DMS53 treated with DMSO at 0.1 percent for 48 hours (cell line): ENCODE measurements around the gene UBN1.

ENCODE experiments used
- DNase-seq: peaks from one replicate; lab custom pipeline; 2025; ENCODE audit not compliant: unreplicated experiment; lab: John Stamatoyannopoulos, UW

UBN1 gene

DNA sequence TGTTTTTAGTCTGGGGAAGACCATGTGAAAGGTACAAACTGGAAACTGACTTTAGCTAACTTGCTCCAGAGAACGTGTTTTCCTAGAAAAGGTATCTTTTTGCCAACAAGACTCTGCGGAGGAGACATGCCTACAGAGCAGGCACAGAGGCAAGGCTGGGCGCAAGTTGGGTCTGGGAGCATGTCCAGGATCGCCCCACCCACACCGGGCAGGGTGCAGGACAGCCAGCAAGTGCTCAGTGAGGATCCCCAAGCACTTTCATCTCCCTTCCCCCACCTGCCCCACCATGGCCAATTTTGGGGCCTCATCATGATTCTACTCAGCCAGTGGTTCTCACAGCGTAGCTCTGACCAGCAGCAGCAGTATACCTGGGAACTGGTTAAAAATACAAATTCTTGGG is 26.6 kb upstream of the UBN1 start:
- DNase-seq: no peak

DNA sequence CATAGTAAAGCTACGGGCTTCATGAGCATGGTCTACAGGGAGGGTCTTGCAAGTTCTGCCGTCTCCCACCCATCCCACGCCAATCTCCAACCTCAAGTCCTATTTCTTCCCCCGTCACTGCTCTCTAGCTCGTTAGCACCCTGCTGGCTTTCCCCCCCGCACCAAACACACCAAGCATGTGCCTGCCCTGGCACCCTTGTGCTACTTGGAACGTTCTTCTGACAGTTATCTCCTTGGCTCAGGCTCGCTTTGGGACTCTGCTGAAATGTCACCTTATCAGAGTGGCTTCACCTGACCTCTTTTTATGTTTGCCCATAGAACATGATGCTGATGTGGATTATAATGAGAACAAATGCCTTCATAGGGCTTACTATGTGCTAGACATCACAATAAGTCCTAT is 22.1 kb upstream of the UBN1 start:
- DNase-seq: no peak

DNA sequence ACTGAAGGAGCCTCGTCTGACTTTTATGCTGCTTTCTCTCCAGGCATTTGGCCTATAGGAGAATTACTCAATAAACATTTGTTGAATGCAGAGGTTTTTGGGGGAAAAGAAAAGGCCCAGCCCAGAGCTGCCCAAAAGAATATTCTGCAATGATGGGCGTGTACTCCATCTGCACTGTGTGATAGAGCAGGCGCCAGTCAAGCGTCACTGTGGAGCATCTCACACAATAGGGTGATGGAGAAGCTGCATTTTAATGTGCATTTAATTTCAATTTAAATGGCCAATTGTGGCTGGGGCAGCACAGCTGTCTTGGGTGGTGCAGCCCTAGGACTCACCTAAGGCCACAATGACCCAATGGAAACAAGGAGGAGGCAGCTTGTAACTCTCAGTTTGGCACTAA is 20.8 kb upstream of the UBN1 start:
- no peak for DNase-seq

DNA sequence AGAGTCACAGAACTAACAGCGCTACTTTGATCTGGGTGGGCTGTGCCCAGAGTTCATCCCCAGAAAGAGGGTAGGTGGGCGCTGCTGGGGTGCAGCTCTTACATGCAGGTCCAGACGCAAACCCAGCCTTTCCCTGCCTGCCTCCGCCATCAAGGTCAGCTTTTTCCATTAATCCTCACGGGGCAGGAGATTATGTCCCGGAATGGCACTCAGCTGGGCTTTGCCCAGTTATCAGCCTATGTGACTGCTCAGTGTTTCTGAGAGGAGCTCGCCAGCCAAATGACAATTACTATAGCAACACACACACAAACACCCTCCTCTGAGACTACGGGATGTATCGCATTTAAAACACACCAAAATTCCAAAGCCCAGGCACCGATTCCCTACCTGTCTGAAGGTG is 20.3 kb upstream of the UBN1 start:
- DNase-seq: no peak

DNA sequence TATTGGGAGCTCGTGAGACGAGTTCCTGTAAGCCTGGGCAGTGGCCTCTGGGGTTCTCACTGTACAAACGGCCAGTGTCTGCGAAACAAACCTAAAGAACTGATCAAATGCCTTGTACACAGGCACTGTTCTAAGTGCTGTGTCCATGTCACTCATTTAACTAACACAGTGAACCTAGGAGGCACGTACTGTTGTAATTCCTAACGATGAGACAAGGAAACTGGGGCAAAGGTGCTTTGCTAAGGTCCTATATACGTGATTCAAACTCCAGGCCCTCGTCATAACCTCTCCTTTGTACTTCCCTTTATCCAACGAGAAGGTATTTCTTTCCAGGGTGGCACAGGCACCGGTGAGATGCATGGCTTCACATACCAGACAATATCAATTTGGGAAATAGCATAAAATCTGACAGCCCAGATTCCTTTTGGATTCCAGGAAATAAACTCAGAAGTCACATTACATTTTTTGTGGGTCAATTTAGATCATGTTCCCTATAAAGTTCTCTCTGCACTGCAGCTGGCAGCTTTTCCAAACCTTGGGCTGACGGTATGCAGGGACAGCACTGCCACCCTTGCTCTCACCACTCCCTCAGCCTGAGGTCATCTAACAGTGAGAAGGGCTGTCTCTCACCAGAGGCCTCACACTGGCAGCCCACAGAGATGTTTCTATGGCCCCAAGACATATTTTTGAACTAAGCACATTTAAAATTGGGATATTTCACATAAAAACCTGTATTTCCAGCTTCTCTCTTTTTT is 18.5 kb upstream of the UBN1 start:
- DNase-seq: no peak

DNA sequence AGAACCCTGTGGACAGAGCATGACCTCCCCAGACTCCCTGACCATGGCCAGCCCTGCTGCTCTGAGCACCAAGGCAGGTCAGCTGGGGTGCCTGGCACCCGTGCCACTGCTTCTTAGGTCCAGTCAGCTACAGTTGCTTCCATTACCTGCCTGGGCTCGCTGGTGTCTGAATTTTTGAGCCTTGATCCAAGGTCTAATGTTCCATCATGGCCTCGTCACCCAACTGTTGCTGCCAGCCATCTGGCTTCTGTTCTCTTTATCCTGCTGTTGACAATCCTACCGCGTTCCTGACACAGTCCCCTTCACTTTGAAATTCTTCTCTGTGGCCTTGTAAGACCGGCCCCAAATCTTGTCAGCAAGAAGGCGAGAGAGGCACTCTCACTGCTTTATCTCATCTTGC is 16.9 kb upstream of the UBN1 start:
- DNase-seq: no peak

DNA sequence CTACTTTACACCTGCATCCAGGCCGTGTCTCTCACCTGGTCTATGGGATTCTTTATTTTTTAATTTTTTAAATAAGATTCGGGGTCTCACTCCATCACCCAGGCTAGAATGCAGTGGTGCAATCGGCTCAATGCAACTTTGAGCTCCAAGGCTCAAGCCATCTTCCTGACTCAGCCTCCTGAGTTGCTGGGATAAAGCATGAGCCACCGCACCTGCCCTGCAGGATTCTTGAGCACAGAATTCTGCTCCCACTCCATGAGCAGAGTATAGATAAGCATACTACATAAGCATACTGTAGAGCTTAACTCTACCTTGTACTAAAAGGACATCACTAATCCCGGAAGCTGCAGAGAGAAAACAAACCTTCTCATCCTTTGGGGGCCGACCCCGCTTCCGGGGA is 15.7 kb upstream of the UBN1 start:
- DNase-seq: no peak

DNA sequence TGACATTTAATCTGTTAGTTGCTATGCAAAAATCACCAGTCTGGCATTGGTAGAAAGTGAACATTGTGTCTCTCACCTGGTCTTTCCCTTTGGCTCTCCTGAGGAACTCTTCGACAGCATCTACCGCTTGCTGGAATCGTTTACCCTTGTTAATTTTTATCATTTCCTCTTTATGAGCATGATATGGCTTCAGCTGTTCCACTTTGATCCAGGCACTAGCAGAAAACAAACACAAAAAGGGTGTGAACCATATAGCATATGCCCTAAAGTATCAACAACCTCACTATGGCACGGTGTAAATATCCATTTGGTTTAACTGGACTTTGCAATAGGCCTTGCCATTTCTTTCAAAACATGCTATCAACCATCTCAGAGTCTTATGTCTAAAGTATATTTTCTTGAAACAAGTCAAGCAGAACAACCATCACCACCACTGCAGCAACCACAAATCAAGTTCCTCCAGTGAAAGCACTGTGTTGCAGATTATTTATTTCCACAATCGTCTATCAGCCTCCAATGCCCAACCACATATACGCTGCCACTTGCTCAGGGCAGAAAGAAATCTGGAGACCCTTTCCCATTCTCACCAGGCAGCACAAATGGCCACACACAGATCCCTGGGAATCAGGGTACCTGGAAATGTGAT is 14.5 kb upstream of the UBN1 start:
- no peak for DNase-seq

DNA sequence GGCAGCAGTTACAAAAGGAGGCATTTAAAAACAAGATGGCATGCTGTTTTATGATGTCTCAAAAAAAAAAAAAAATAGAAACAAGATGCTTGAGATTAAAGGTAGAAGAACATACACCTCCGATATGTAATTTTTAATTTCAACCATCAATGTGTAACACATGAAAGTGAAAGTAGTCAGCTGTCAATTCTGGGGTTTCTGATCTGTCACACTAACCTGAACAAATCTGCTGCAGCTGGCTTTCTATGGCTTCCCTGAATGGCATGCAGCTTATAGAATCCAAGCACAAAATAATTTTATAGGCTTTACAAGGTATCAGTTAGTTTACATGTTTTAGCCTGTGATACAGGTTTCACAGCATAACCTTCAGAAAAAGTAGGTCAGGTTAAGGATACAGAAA is 13.7 kb upstream of the UBN1 start:
- no peak for DNase-seq

DNA sequence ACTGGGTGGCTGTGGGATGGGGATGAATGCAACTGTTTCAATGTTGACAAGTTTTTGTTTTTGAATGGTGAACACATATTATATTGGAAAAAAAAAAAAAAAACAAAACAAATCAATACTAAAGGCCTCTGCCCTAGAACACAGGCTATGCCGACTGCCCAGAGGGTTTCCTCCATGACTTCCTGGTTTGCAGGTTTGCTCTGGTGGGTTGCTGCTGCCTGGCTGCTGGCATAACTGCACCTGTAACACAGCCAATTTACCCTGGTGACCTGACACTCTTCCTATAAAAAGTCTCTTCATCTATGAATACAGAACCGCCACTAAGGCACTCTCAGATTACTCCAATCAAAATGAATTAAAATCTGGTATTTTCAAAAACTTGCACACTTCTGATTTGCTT is 10.6 kb upstream of the UBN1 start:
- DNase-seq: no peak

DNA sequence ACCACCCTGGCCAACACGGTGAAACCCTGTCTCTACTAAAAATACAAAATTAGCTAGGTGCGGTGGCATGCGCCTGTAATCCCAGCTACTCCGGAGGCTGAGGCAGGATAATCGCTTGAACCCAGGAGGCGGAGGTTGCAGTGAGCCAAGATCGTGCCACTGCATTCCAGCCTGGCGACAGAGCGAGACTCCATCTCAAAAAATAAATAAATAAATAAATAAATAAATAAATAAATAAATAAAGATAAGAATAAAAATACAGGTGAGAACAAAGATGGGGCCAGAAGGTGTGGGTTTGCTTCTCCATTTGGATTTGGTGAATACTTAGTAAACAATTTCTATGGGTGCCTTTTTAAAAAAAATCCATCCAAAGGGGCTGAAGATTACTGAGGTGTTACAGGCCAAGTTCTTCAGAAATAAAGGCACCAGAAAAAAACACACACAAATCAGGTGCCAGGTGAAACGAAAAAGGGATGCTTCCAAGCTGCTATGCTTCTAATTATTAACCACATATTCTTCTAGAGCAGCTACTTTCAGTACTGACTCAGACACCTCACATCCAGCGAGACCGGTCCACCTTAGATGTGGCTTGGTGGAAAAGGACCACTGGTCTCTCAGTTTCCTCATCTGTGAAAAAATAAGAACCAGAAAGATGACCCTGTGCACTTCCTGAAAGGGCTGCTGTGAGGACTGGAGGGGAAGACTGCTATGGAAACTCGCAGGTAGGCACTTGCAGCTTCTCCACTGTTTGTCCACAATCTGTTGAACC is 9.4 kb upstream of the UBN1 start:
- no peak for DNase-seq

DNA sequence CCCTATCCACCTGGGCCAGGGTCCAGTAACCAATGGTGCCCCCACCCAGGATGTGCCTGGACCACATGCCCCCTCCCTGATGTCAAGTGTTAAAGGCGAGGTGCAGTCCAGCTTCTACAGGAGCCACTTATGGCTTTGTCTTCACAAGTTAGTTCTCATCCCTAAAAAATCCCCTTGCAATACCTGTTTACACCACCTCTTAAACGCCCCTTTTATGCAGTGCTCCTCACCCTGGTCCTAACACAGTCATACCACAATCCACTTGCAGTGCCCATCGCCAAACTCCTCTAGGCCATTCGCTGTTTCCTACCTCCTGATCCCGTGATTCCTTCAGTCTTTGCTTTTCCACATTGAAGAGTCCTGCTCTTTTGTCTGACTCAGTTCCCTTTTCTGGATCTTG is 7.3 kb upstream of the UBN1 start:
- no peak for DNase-seq

DNA sequence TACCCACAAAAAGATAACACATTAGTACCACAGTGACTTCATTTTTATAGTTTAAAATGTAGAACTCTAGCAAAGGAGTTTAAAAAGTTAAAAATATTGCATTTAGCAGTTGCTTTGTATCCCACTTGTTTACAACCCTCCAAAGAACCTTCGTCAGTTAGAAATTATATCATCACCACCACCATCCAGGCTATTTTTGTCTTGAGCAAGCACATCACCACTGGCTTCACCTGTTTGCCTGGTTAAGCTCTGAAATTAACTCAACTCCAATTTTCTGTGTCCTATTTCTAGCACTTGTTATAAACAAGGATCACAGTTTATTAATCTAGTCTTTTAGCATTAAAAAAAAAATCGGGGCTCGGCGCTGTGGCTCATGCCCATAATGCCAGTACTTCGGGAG is 6.3 kb upstream of the UBN1 start:
- no peak for DNase-seq

DNA sequence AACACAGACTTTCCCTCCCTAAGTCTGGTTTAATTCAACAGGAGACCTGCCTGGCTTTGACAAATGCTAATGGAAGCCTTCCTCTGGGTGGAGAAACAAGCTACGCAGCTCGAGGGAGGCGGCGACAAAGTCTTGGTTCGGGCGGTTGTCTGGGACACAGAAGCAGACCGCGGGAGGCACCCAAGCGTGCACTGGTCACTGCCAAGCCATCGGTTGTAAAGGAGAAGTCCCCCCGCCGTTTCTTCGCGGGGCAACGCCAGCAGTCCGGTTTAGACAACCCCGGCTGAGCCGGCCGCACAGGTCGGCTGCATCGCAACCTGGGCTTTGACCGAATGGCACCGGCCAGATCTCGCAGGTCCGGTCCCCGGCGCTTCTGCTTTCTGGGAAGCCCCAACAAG is 779 bp upstream of the UBN1 start:
- DNase-seq: no peak

DNA sequence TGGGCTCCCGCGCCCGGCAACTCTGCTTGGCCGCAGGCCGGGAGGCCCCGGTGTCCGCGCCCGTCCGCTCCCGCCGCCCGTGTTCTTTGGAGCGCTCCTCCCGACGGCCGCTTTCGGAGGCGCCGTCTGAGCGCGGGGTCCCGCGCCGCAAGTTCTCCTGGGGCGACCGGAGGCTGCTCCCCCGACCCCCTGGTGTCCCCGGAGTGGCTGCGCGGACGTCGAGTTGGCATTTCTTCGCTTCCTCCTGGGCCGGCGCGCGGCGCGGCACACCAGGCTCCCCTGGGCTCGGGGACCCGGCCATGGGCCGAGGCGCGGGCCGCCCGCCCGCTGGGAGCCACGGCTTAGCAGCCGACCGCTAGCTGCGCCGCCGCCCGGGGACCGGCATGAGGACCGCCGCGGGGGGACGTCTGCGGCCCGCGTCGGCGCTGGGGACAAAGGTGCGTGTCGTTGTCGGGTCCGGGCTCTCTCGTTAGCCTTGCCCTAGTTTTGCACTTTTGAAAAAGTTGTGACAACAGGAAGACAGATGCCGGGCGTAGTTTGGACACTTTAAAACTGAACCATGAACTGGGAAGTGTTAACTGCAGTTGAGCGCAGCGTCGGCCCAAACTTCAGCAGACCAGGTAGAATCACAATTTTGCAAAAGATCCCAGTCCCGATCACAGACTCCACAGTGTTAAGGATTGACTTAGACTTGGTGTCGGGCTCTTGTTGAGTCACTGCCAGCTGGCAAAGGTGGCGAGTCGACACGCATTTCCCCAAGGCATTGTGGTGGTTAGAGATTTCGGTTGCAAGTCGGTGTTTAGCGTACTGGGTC is 700 bp downstream of the UBN1 start:
- peak; percentile 9 for DNase-seq

DNA sequence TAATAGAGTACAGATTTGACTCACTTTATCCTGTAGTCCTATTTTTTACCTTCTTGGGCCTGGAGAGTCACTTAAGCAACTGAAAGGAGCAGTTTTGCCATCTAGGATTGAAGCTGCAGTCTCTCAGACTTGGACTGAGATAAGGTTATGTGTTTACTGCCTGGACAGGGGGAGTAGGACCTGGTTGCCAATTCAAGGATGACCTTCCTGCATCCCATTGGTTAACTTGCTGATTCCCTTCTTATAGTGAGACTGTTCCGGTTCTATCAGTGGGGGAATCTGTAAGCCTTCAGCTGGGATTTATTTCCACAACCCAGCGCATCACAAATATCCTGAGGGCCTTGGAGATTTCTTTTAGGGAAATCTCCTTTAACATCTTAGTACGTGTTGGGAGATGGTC is 2.9 kb downstream of the UBN1 start:
- DNase-seq: no peak

DNA sequence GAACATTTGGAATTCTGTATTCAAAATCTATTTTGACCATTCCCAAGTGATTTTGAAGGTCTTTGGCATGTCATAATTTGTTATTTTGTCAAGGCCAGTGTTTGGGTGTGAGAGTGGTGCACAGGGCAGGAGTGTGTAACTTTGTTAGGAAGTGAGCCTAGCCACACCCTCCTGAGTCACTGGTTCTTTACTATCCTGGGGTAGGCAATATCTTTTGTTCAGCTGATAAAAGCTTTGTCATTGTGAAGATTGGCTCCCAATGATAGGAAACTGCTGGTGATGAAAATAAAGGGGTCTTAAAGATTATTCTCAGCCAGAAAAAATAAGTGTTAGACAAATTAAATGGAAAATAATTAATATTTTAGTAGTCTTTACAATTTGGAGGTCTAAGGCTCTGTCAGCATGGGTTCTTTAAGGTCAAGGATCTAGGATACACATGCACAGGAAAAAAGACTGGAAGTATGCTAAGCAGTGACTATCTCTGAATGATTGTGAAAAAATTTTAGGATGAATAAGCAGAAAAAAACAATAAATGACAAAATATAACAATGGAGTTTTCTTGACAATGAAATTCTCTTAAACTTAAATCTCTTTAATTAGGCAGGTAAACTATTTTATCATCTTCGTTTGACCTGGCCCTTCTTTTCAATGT is 5.1 kb downstream of the UBN1 start:
- no peak for DNase-seq

DNA sequence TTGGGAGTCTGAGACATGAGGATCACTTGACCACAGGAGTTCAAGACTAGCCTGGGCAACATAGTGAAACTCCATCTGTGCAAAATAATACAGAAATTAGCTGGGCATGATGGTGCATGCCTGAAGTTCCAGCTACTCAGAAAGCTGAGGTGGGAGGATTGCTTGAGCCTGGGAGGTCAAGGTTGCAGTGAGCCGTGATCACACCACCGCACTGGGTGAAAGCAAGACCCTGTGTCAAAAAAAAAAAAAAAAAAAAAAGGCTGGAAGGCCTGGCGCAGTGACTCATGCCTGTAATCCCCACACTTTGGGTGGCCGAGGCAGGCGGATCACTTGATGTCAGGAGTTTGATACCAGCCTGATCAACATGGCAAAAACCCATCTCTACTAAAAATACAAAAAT is 8.1 kb downstream of the UBN1 start:
- DNase-seq: no peak

DNA sequence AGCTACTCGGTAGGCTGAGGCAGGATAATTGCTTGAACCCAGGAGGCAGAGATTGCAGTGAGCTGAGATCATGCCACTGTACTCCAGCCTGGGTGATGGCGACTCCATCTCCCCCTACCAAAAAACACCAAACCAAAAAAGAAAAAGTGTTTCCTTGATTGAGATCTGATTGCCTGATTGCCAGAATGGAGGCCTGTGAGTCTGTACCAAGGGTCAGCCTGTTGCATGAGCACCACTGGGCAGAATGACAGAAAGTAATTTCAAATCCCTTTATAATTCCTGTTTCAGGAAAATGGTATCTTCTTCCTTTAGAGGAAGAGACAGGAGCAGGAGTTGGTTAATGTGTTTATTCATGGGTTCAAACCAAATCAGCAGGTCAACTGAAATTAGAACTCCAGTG is 8.5 kb downstream of the UBN1 start:
- no peak for DNase-seq

DNA sequence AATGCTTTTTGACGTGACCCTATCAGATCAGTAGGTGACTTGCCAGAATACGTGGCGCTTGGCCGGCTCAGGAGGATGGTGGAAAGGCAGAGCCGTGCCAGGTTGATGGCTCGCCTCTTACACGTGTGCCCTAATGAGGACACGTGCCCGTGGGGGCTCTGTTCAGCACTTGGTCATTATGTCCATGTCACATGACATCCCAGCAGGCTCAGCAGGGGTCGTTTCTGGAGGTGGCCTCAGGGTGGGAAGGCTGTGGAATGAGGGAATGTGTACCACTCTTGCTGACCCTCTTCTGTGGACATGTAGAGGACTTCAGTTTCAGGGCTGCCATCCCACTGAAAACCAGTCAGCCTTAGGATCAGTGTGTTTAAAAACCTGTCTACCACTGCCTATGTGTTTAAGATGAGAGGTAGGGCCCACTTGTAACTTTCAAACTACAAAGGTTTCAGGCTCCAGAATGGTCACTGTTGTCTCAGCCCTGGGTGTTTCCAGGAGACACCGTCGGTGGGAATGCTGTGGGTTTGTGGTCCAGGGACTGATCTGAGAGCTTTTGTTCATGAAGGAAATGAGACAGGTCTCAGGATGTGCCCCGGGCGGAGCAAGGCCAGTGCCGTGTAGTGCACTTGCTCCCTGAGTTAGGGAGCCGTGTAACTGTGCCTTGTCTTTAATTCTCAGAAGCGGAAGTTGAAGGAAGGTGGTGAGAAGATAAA is 12.1 kb downstream of the UBN1 start:
- no peak for DNase-seq
